Bronchus fibroblast of lung (primary cell): ENCODE measurements around the gene PGR. TPM values are rescaled to one million over a fixed set of nuclear protein-coding genes. Genes with fewer than 3 reads are reported as not detected.

Experiments
- total RNA-seq: library from RNA; depleted of rRNA; stranded (reverse); fragments of >200 nt; gene quantifications from 2 replicates; pipeline ENCODE4 v1.2.3, GENCODE V29; 2015

PGR gene
- 0.17 and 0.30 TPM in 2 replicates for total RNA-seq

DNA sequence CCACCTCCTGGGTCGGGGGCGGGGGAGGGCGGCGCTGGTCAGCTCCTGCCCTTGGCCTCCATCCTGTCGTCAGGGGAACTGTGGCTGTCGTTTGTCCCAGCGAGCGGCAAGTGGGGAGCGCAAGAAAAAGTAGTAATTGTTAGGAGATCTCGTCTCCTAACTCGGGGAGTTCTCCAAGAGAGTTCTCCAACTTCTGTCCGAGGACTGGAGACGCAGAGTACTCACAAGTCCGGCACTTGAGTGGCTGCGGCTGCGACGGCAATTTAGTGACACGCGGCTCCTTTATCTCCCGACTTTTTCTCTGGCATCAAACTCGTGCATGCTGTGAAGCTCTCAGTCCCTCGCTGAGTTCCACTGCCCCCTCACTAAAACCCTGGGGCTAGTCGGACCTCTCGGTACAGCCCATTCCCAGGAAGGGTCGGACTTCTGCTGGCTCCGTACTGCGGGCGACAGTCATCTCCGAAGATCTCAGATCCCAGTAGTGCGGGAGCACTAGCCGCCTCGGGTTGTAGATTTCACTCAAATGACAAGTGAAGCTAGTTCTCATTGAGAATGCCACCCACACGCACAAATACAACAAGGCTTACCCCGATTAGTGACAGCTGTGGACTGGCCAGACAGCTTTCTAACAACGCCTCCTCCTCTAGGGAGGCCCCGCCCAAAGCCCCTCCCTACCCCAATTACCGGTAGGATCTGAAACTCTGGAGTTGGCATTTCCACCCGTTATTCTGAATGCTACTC, at the start of gene PGR:
Gene PGR, minus strand, starts transcription at position 611 of the 741 bp plus-strand sequence. CDS start 743 bp downstream, outside the sequence.

